K562 (cell line): ENCODE data around the gene MYLK3. TPM values are rescaled to one million over a fixed set of nuclear protein-coding genes. Genes with fewer than 3 reads are reported as not detected.
"Not testable (repeated sequence)": the region's sequence is repeated elsewhere in the genome, so short reads cannot be mapped to it uniquely, and the experiment has no call there.

ENCODE experiments used
- ATAC-seq: fragments of 200-7000 bp; cut with Tn5 transposase; 3 replicates; pipeline ENCODE4 v1.9.1; 2020; ENCODE audit warnings: moderate library complexity
- BruUV-seq: library from RNA; stranded (reverse); fragments of 400-500 nt; replicated peaks from 2 replicates; lab custom pipeline; 2021; lab: Mats Ljungman, UMichigan
- CTCF ChIA-PET: fragments of 300-600 bp; formaldehyde crosslinking; extraction: SDS; loops from one replicate; lab custom pipeline; 2021; ENCODE audit warnings: low intra/inter-chr PET ratio; lab: Yijun Ruan, JAX
- POLR2A ChIA-PET: fragments of 300-600, 350-650 bp; sonication (Branson Sonifier 250); formaldehyde crosslinking; extraction: SDS; loops from one replicate; lab custom pipeline; 2021; ENCODE audit warnings: antibody characterized with exemption, inconsistent platforms; lab: Yijun Ruan, JAX
- DNase-seq, 4 experiments: peaks; one replicate each; pipeline versions ENCODE4 v3.0.0 to v3.0.0-alpha.2; 2011 to 2018; ENCODE audit warnings: low spot score in 3 of 4, mixed read lengths in 3 of 4; ENCODE audit errors: extremely low read depth in 1 of 4
- FAIRE-seq: peaks from 2 replicates; lab custom pipeline; 2011; peaks lifted over from hg19 to GRCh38; lab: Jason Lieb, UNC
- H2AFZ ChIP-seq: 2 replicates; pipeline ENCODE4 v1.6.0; 2011; ENCODE audit warnings: low read depth, low read length, control low read depth, inconsistent platforms
- H3K27ac ChIP-seq: fragments of 200-600 bp; 3 replicates; pipeline ENCODE4 v1.8.0; 2011; ENCODE audit warnings: low read depth, mild to moderate bottlenecking, control low read depth, inconsistent platforms, low read length, moderate library complexity, mixed read lengths; ENCODE audit errors: extremely low read depth
- H3K27me3 ChIP-seq, 2 experiments: fragments of 300-600 bp in 1 of 2; 2 replicates in 1 of 2; 3 replicates in 1 of 2; pipeline versions ENCODE4 v1.6.0 to v1.8.0; 2011; ENCODE audit warnings: inconsistent platforms in 2 of 2, low read length in 2 of 2, mild to moderate bottlenecking in 1 of 2, mixed read lengths in 1 of 2, moderate library complexity in 1 of 2; ENCODE audit not compliant: control insufficient read depth in 2 of 2, insufficient read depth in 2 of 2
- H3K36me3 ChIP-seq: fragments of 300-600 bp; 3 replicates; pipeline ENCODE4 v1.8.0; 2011; ENCODE audit warnings: mild to moderate bottlenecking, low read length, inconsistent platforms; ENCODE audit not compliant: control insufficient read depth, insufficient read depth
- H3K4me1 ChIP-seq, 2 experiments: fragments of 200-600 bp in 1 of 2; replicated peaks in 1 of 2; 2 replicates in 1 of 2; 3 replicates in 1 of 2; pipeline versions ENCODE4 v1.5.1 to v1.8.0; 2011; ENCODE audit warnings: inconsistent platforms in 2 of 2, low read length in 2 of 2, mild to moderate bottlenecking in 1 of 2, mixed read lengths in 1 of 2, moderate library complexity in 1 of 2; ENCODE audit not compliant: control insufficient read depth in 2 of 2, insufficient read depth in 2 of 2
- H3K4me2 ChIP-seq: 2 replicates; pipeline ENCODE4 v1.6.1; 2011; ENCODE audit warnings: low read length, control low read depth, inconsistent platforms, mixed read lengths; ENCODE audit not compliant: insufficient read depth
- H3K4me3 ChIP-seq: fragments of 200-600 bp; sonication (generic), shearing (Covaris generic); 2 replicates; pipeline ENCODE4 v1.5.1; 2016; ENCODE audit warnings: control low read depth, inconsistent platforms
- H3K79me2 ChIP-seq: fragments of 200-600 bp; 3 replicates; pipeline ENCODE4 v1.8.0; 2011; ENCODE audit warnings: low read length, inconsistent platforms; ENCODE audit not compliant: control insufficient read depth, insufficient read depth
- H3K9ac ChIP-seq, 2 experiments: 2 replicates each; pipeline versions ENCODE4 v1.6.0 to v1.6.1; 2011; ENCODE audit warnings: low read depth in 2 of 2, low read length in 2 of 2, control low read depth in 1 of 2, inconsistent platforms in 1 of 2, mild to moderate bottlenecking in 1 of 2, mixed read lengths in 1 of 2; ENCODE audit not compliant: insufficient read depth in 1 of 2
- H3K9me1 ChIP-seq: one replicate; pipeline ENCODE4 v1.6.0; 2011; ENCODE audit warnings: inconsistent platforms, mild to moderate bottlenecking, low read length, moderate library complexity; ENCODE audit not compliant: control insufficient read depth, insufficient read depth
- H3K9me3 ChIP-seq: replicated peaks from 2 replicates; pipeline ENCODE4 v1.5.1; 2011; ENCODE audit warnings: low read depth, low read length, inconsistent platforms; ENCODE audit not compliant: control insufficient read depth, insufficient read depth
- H4K20me1 ChIP-seq: replicated peaks from 2 replicates; pipeline ENCODE4 v1.6.1; 2011; ENCODE audit warnings: low read length, inconsistent platforms, mixed read lengths; ENCODE audit not compliant: control insufficient read depth, insufficient read depth
- CHD2 ChIP-seq: IDR thresholded peaks from 2 replicates; pipeline ENCODE4 v1.6.1; 2011; ENCODE audit warnings: low read depth, low read length
- L3MBTL2 ChIP-seq: fragments of 450-650 bp; IDR thresholded peaks from 2 replicates; pipeline ENCODE4 v1.6.1; 2016; ENCODE audit warnings: mild to moderate bottlenecking, moderate library complexity
- WGBS: fragments of 100-300 bp; shearing (Covaris generic); methylation state at CpG from one replicate; pipeline ENCODE4 v1.1.6; 2016; ENCODE audit warnings: low coverage, mixed read lengths; ENCODE audit not compliant: insufficient coverage; ENCODE audit errors: missing lambda C conversion rate; 5-methylcytosine and 5-hydroxymethylcytosine counted together
- in situ Hi-C: fragments of 300-500 bp; cut with MboI; formaldehyde crosslinking; loops from 4 replicates; pipeline ENCODE4 v1.15.0; 2018; ENCODE audit warnings: inconsistent platforms, mixed read lengths
- intact Hi-C: fragments of 100-400 bp; cut with micrococcal nuclease; formaldehyde crosslinking; loops from 2 replicates; pipeline ENCODE4 v1.14.2; 2022
- polyA plus RNA-seq, 8 experiments: library from polyadenylated mRNA; depleted of rRNA in 4 of 8; stranded (reverse) in 5 of 8; unstranded in 3 of 8; fragments of >200 nt; fragmentation: Nextera tagmentation in 2 of 8; fragmentation: Illumina TruSeq in 1 of 8; extraction: Ambion mirVana in 2 of 8; extraction: Trizol in 1 of 8; gene quantifications; 2 replicates each; pipeline versions ENCODE4 v1.2.1 to v1.2.3, GENCODE V29; 2011 to 2014; ENCODE audit warnings: inconsistent platforms in 1 of 8, missing spikeins in 1 of 8
- total RNA-seq, 7 experiments: library from RNA; depleted of rRNA in 6 of 7; stranded (reverse); fragments of >200 nt in 6 of 7; fragmentation: Illumina TruSeq in 2 of 7; extraction: Trizol in 2 of 7; gene quantifications; 2 replicates each; pipeline versions ENCODE4 v1.2.1 to v1.2.3, GENCODE V29; 2011 to 2021; ENCODE audit warnings: low replicate concordance in 1 of 7
- TF ChIP-seq, protein P1 (sequence below), 2 experiments: IDR thresholded peaks in 1 of 2; conservative IDR thresholded peaks in 1 of 2; 2 replicates each; pipeline ENCODE4 v1.6.1; 2016; ENCODE audit warnings: low read depth in 2 of 2, mild to moderate bottlenecking in 1 of 2, missing compliant biosample characterization in 1 of 2, missing genetic modification characterization in 1 of 2, moderate library complexity in 1 of 2

MYLK3 gene
- total and polyA plus RNA-seq, 9 of the 15 experiments (the other 6 are each of a cell fraction or from before 2014, with no cell fraction given) = 0.69 to 10.7 (median 4.7) TPM

- TF ChIP-seq, protein P1, sequence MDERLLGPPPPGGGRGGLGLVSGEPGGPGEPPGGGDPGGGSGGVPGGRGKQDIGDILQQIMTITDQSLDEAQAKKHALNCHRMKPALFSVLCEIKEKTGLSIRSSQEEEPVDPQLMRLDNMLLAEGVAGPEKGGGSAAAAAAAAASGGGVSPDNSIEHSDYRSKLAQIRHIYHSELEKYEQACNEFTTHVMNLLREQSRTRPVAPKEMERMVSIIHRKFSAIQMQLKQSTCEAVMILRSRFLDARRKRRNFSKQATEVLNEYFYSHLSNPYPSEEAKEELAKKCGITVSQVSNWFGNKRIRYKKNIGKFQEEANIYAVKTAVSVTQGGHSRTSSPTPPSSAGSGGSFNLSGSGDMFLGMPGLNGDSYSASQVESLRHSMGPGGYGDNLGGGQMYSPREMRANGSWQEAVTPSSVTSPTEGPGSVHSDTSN (CRISPR knock-in tag; IDR thresholded peaks at IDR 0.05; ENCODE audit: low read depth) = no peak
- TF ChIP-seq, protein P1 (tag; conservative IDR thresholded peaks at IDR 0.05; ENCODE audit: low read depth) = 0 out of 2 replicates have a peak, but pooled peaks have one; percentile 23
- TF ChIP-seq CHD2 = no peak
- TF ChIP-seq L3MBTL2 = no peak
Observed at GRCh38 chr16:46785076-46785845, 37.1 kb upstream of the MYLK3 start (continued).

GRCh38 chr16:46784569-46784968, 36.4 kb upstream of the MYLK3 start:
- CTCF ChIA-PET, H3K9me3 ChIP-seq, H3K36me3 ChIP-seq, H3K9me1 ChIP-seq, H4K20me1 ChIP-seq, intact Hi-C loops, H3K4me1 ChIP-seq, H2AFZ ChIP-seq, H3K27me3 ChIP-seq, H3K4me3 ChIP-seq, H3K79me2 ChIP-seq, ATAC-seq, H3K27ac ChIP-seq, H3K9ac ChIP-seq, BruUV-seq, DNase-seq, H3K4me2 ChIP-seq, in situ Hi-C loops, POLR2A ChIA-PET, FAIRE-seq: not testable (repeated sequence)
- no CpG with 5 or more reads among the region's 2 CpGs for WGBS
